ENCODE results near the gene ASAP3. TPM values are rescaled to one million over a fixed set of nuclear protein-coding genes. Genes with fewer than 3 reads are reported as not detected.

The ASAP3 gene
- total and polyA plus RNA-seq, 10 donors: 2.9 to 13.8 (median 9.0) TPM

DNA sequence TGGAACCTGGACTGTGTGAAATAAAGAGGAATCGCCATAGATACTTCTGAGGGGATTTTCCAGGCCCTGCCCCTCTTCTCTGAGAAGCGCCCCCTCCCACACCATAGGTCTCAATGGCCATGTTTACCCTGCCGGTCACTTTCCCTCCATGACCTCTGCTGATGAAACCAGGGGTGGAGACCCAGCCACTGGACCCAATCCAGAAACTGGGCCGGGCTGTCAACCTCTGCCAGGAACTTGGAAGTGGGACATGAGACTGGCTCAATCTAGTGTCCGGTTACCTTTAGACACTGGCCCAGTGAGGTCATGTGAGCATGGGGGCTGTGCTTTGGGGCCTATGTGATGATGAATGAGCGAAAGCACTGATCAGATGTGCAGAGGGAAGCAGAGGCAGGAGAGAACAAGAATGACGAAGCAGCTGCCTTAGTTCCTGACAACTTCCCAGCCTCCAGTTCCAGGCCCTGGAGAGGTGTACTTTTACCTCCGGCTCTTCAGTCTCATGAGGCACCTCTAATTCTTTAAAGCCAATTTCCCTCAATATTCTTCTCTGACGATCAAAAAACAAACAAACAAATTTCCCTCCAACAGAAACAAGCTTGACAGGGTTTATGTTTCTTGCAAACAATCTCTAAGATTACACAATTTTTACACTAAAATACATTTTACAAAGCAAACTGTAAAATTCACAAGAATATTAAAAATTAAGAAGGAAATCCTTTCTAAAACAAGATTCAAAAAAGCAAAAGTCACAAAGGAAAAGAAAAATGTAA, 4.9 kb downstream of the ASAP3 start:
- H3K9me3 ChIP-seq: no peaks in the 10 kb centered on the region
- H3K27me3 ChIP-seq (replicated peaks in 1 of 7): peaks cover 0 to 42% (median 7%) of the 10 kb centered on the region in 7 donors
- DNase-seq: no peak
- H3K36me3 ChIP-seq: no peaks in the 10 kb centered on the region
- TF ChIP-seq POLR2AphosphoS5 (IDR thresholded peaks at IDR 0.05) (no peak), POLR2A (IDR thresholded peaks at IDR 0.05) (no peak)
- TF ChIP-seq, protein P1, sequence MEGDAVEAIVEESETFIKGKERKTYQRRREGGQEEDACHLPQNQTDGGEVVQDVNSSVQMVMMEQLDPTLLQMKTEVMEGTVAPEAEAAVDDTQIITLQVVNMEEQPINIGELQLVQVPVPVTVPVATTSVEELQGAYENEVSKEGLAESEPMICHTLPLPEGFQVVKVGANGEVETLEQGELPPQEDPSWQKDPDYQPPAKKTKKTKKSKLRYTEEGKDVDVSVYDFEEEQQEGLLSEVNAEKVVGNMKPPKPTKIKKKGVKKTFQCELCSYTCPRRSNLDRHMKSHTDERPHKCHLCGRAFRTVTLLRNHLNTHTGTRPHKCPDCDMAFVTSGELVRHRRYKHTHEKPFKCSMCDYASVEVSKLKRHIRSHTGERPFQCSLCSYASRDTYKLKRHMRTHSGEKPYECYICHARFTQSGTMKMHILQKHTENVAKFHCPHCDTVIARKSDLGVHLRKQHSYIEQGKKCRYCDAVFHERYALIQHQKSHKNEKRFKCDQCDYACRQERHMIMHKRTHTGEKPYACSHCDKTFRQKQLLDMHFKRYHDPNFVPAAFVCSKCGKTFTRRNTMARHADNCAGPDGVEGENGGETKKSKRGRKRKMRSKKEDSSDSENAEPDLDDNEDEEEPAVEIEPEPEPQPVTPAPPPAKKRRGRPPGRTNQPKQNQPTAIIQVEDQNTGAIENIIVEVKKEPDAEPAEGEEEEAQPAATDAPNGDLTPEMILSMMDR (IDR thresholded peaks at IDR 0.05 in 8 of 11, conservative IDR thresholded peaks at IDR 0.05 in 3 of 11): no peak
- 62 to 76% (median 73%) methylated on average over 9 of the region's 9 CpGs for WGBS, 5 donors
- H3K27ac ChIP-seq: no peak overlapping the region
- peaks cover 7 to 14% (median 11%) of the 10 kb centered on the region in 6 donors for H3K4me1 ChIP-seq
- intact Hi-C loops (cut with DNase I; ENCODE audit: low total_unique reads): no loop called here
- no peak overlapping the region for H3K4me3 ChIP-seq

DNA sequence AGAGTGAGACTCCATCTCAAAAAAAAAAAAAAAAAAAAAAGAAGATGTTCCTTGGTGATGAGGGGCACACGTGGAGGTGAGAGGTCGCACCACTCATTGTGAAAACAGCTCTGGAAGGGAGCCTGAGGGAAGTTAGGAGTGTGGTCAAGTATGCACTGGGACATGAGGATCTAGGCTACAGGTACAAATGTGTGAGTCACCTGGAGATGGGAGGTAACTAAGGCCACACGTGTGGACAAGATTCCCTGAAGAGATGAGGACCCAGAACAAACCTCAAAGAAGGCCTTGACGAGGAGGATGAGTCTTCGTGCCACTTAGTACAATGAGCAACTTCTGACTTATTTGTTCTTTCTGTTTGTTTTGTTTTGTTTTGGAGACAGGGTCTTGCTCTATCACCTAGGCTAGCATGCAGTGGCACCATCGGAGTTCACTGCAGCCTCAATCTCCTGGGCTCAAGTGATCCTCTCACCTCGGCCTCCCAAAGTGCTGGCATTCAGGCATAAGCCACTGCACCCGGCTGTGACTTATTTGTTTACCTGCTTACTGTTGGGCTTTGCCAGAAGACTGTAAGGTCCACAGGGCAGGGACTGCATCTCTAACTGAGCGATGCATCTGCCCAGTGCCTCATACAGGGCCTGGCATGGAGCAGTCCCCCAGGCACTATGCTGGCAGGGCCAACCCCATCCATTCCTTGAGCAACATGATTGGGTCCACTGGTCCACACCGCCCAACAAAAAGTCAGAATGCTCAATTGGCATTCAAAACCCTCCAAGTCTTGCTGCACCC, 6.4 kb downstream of the ASAP3 start:
- DNase-seq: no peak
- WGBS, 5 donors: 88 to 93% (median 90%) methylated on average over 10 of the region's 10 CpGs
- Histone ChIP-seq H3K27ac (no peak overlapping the region), H3K36me3 (no peaks in the 10 kb centered on the region), H3K4me3 (no peak overlapping the region), H3K9me3 (no peaks in the 10 kb centered on the region), H3K27me3 (replicated peaks in 1 of 7) (peaks cover 0 to 27% (median 0%) of the 10 kb centered on the region in 7 donors), H3K4me1 (no peaks in the 10 kb centered on the region)
- intact Hi-C loops (cut with DNase I; ENCODE audit: low total_unique reads): no loop called here
- TF ChIP-seq, protein P1 (IDR thresholded peaks at IDR 0.05 in 8 of 11, conservative IDR thresholded peaks at IDR 0.05 in 3 of 11): no peak
- TF ChIP-seq POLR2A (IDR thresholded peaks at IDR 0.05) (no peak), POLR2AphosphoS5 (IDR thresholded peaks at IDR 0.05) (no peak)

DNA sequence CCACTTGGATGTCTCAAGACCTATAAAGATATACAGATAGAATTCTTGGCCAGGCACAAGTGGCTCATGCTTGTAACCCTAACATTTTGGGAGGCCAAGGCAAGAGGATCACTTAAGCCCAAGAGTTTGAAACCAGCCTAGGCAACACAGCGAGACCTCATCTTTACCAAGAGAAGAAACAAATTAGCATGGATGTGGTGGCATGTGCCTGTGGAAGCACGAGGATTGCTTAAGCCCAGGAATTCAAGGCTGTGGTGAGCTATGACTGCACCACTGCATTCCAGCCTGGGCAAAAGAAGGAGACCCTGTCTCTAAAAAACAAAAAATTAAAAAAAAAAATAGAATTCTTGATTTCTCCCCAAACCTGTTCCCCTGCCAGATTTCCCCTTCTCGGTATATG, 8.3 kb downstream of the ASAP3 start:
- TF ChIP-seq POLR2A (IDR thresholded peaks at IDR 0.05) (no peak), POLR2AphosphoS5 (IDR thresholded peaks at IDR 0.05) (no peak)
- TF ChIP-seq, protein P1 (IDR thresholded peaks at IDR 0.05 in 8 of 11, conservative IDR thresholded peaks at IDR 0.05 in 3 of 11): no peak
- H3K36me3 ChIP-seq: no peaks in the 10 kb centered on the region
- no peaks in the 10 kb centered on the region for H3K9me3 ChIP-seq
- DNase-seq: no peak
- H3K4me1 ChIP-seq: no peaks in the 10 kb centered on the region
- intact Hi-C loops (cut with DNase I; ENCODE audit: low total_unique reads): no loop called here
- no peak overlapping the region for H3K27ac ChIP-seq
- WGBS, 5 donors: 87 to 94% (median 88%) methylated on average over 3 of the region's 3 CpGs
- H3K4me3 ChIP-seq: no peak overlapping the region
- peaks cover 0 to 9% (median 0%) of the 10 kb centered on the region in 7 donors for H3K27me3 ChIP-seq (replicated peaks in 1 of 7)

DNA sequence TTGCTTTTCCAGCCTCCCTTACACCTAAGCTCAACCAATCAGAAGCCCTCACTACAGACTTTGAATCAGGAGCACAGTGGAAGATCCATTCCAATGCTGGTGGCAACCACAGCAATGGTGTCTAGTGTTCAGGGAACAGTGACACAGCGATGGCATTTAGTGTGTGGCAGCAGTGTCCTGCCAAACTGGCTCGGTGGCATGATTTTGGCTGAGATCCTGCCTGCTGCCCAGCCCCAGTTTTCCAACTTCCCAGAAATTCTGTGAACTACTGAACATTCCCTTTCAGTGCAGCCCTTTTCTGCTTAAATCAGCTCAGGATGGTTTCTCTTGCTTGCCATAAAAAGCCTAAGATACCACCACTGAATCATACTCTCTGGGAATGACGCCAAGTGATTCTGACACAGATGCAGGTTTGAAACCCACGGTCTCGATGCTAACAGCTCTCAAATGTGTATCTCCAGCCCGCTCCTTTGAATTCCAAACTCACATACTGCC, 8.8 kb downstream of the ASAP3 start:
- Histone ChIP-seq H3K9me3 (no peaks in the 10 kb centered on the region), H3K27me3 (replicated peaks in 1 of 7) (peaks cover 0 to 8% (median 0%) of the 10 kb centered on the region in 7 donors), H3K27ac (no peak overlapping the region), H3K4me3 (no peak overlapping the region), H3K36me3 (no peaks in the 10 kb centered on the region), H3K4me1 (no peaks in the 10 kb centered on the region)
- TF ChIP-seq POLR2AphosphoS5 (IDR thresholded peaks at IDR 0.05) (no peak), POLR2A (IDR thresholded peaks at IDR 0.05) (no peak)
- TF ChIP-seq, protein P1 (IDR thresholded peaks at IDR 0.05 in 8 of 11, conservative IDR thresholded peaks at IDR 0.05 in 3 of 11): no peak
- no peak for DNase-seq
- intact Hi-C loops (cut with DNase I; ENCODE audit: low total_unique reads): no loop called here
- WGBS, 5 donors: 82 to 92% (median 84%) methylated on average over 6 of the region's 6 CpGs
